LHCN-M2 (cell line): ENCODE data around the gene NR1D1. TPM values are rescaled to one million over a fixed set of nuclear protein-coding genes. Genes with fewer than 3 reads are reported as not detected.
A peak's percentile ranks its signal among the peaks of the same experiment; 100 is the strongest.

Experiments
- DNase-seq: peaks from one replicate; pipeline ENCODE4 v3.0.0-alpha.2; 2012; ENCODE audit warnings: low read depth
- total RNA-seq: library from RNA; depleted of rRNA; stranded (reverse); fragments of >200 nt; gene quantifications from 2 replicates; pipeline ENCODE4 v1.2.3, GENCODE V29; 2014; rRNA removed

NR1D1 gene
- total RNA-seq, 1 experiment from 2014 or later: 3.4 TPM

DNA sequence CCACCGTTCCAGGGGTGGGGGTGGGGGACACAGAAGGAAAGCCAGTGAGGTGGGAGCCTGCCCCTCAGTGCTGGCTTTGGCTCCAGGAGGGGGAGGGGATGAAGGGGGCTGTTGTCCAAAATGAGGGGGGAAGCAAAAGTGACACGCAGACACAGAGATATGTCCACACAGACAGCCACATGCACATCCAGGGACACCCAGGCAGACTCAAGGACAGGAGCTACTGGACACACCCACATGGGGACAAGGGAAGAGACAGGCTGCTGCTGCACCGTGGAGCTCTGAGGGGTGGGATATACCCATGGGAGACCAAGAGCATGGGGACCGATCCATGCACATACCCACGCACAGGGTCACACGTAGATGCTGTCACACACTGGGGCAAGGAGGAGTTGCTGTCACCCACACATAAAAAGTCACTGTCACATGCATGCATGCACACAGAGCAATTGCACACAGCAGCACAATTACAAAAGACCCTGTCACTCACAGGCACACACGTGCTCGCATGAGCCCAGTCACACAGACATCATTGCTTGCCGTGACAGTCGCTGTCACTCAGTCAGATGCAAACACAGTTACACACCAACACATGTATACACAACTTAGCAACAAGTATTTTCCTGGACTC, 36.4 kb downstream of the NR1D1 start:
- DNase-seq: no peak

DNA sequence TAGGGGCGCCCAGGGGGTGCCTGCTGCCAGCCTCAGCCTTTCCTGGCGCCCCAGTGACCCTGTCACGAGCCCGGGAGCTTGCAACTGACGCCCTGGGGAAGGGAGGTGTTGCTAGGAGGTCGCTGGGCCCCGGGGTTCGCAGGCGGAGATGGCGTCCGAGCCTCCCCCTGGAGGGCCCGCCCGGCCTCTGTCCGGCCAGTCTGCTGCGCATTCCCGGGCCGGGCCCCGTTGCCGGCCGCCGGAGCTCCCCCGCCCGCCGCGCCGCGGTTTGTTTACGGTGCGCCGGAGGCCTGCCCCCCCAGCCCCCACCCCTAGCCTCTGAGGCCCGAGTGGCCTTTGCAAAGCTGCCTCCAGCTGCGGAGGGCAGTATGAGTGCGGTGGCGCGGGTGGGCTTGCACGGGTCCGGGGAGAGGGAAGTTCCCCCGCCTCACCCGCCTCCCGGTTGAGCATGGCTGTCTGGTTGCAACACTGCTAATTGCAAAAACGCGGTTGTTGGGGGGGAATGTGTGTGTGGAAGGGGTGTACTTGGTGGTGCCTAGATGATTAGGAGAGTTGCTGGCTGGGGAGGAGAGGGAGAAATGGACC, 37.1 kb downstream of the NR1D1 start:
- DNase-seq: no peak

GRCh38 chr17:40062329-40063186, 37.8 kb downstream of the NR1D1 start, which contains the start of gene THRA:
Gene THRA, plus strand, starts transcription at chr17:40062965. Its CDS starts 11,524 bp downstream, at chr17:40074489.
- peak; percentile 34 for DNase-seq

DNA sequence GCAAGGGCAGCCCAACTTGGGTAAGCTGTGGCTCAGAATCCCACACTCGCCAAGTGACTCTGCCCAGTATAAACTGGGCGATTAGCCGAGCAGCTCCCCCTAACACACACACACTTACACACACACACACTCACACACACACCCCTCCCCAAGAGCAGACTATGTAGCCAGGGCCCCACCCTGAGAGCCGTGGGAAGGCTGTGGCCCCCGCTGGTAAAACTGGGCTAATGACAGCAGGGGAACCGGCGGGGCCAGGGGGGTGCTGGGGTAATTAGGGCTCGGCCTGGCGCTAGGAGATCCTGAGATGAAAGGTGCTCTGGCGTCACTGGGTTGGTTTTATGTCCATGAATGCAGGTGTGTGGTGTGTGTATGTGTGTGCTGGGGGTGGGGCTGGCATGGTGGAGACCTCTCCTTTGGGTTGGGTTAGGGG, 38.8 kb downstream of the NR1D1 start:
- no peak for DNase-seq

DNA sequence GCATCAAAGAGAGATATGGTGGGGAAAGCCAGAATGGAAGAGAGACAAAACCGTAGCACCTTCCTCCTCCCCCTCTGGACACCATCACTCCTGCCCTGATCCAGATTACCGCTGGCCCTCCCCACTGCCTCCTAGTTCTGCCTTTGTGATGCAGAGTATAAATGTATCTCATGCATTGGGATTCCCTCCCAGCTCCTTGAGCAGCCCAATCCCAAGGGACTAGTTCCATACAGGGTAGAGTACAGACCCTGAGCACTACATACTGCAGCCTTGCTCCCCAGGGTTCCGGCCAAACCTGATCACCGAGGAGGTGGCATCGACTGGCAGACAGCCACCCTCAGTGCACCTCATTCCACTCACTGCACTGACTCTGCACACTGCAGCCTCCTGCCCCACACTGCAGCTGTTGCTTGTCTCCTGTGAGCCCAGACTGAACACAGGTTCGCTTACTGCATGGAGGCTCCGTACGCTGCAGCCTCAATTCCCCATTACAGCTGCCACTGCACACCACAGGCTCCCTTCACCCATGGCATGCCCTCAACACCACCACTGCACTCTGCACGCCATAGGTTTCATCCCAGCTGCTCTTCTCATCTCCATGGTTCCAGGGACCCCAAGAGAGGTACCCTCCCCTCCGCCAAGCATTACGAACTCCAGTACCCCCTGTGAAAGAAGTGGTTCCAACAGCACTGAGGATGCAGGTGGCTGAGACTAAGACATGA, 39.3 kb downstream of the NR1D1 start:
- no peak for DNase-seq

DNA sequence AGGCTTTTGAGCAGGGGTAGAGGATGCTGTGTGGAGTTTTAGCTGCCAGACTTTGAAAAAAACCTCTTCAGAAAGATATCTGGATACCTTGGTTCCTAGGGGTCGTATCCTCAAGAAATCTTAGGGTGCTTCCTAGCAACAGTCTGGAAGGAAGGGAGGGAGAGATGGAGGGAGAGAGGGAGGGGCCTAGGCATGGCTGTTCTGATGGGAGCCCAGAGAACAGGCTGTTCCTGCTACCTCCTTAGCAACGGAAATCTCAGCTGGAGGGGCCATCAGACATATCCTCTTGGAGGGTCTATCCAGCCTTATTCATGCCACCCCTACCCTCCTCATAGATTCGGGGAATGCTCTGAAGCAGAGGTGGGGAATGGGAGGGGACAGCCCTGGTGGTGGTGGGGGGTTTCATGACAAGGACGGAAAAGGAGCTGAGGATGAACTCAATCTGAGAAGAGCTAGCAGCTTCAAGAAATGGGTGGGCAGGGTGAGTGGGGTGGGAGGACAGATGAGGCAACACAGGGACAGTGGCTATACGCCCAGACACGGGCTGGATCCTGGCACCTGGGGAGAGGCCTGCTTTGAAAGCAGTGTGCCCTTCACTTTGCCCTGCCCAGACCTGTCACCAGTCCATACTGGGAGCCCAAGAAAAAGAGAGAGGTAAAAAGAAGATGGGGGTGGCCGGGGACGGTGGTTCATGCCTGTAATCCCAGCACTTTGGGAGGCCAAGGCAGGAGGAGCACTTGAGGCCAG, 40.5 kb downstream of the NR1D1 start:
- no peak for DNase-seq

GRCh38 chr17:40058865-40059264, 41.5 kb downstream of the NR1D1 start:
- DNase-seq: no peak

DNA sequence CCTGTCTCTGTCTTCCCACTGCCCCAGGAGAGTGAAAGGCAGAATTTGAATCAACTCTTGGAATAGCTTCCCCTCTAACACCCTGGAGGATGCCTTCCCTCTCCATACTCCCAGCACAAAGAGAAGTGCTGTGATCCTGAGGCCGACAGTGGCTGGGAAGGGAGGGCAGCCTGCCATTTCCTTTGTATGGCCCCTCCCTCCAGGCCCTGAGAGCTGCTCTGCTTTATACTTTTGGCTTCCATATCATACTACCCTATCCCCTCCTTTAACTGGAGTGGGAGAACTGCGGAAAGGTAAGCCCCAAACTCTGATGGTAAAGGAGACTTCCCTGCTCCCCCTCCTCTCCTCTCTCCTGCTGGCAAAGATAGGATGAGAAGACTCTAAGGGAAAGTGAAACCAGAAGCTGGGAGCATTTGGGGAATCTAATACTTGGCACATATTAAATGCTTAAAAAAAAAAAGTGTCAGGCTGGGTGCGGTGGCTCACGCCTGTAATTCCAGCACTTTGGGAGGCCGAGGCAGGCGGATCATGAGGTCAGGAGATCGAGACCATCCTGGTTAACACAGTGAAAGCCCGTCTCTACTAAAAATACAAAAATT, 42.1 kb downstream of the NR1D1 start:
- no peak for DNase-seq

GRCh38 chr17:40056379-40057015, 43.9 kb downstream of the NR1D1 start:
- no peak for DNase-seq

Other genes with a start within 250 kb of the NR1D1 start
- gene IKZF3, start 236.3 kb downstream of the NR1D1 start, total RNA-seq: not detected in 2 replicates
- gene ZPBP2, start 232.4 kb downstream of the NR1D1 start, total RNA-seq: not detected in 2 replicates
- gene GSDMB, start 182.0 kb downstream of the NR1D1 start, total RNA-seq: 0.98 and 1.8 TPM in 2 replicates
- gene ORMDL3, start 173.0 kb downstream of the NR1D1 start, total RNA-seq: 29.0 and 31.7 TPM in 2 replicates
- gene LRRC3C, start 172.9 kb downstream of the NR1D1 start, total RNA-seq: not detected in 2 replicates
- not detected in 2 replicates for gene GSDMA, start 137.6 kb downstream of the NR1D1 start, total RNA-seq
- gene PSMD3, start 119.8 kb downstream of the NR1D1 start, total RNA-seq: 153 and 159 TPM in 2 replicates
- 5.1 and 6.7 TPM in 2 replicates for gene CSF3, start 85.1 kb downstream of the NR1D1 start, total RNA-seq
- 52.9 and 65.1 TPM in 2 replicates for gene MED24, start 46.2 kb downstream of the NR1D1 start, total RNA-seq
- 22.3 and 32.5 TPM in 2 replicates for gene THRA, start 37.6 kb downstream of the NR1D1 start, total RNA-seq
- 62.1 and 62.8 TPM in 2 replicates for gene MSL1, start 21.4 kb upstream of the NR1D1 start, total RNA-seq
- 35.5 and 38.3 TPM in 2 replicates for gene CASC3, start 39.9 kb upstream of the NR1D1 start, total RNA-seq
- gene RAPGEFL1, start 76.9 kb upstream of the NR1D1 start, total RNA-seq: 0.98 and 1.6 TPM in 2 replicates
- 4.6 and 4.9 TPM in 2 replicates for gene WIPF2, start 118.7 kb upstream of the NR1D1 start, total RNA-seq
- 43.2 and 46.6 TPM in 2 replicates for gene CDC6, start 187.3 kb upstream of the NR1D1 start, total RNA-seq
- 24.2 and 29.6 TPM in 2 replicates for gene RARA, start 208.6 kb upstream of the NR1D1 start, total RNA-seq